ENCODE measurements around the gene KCNIP1.

DNA sequence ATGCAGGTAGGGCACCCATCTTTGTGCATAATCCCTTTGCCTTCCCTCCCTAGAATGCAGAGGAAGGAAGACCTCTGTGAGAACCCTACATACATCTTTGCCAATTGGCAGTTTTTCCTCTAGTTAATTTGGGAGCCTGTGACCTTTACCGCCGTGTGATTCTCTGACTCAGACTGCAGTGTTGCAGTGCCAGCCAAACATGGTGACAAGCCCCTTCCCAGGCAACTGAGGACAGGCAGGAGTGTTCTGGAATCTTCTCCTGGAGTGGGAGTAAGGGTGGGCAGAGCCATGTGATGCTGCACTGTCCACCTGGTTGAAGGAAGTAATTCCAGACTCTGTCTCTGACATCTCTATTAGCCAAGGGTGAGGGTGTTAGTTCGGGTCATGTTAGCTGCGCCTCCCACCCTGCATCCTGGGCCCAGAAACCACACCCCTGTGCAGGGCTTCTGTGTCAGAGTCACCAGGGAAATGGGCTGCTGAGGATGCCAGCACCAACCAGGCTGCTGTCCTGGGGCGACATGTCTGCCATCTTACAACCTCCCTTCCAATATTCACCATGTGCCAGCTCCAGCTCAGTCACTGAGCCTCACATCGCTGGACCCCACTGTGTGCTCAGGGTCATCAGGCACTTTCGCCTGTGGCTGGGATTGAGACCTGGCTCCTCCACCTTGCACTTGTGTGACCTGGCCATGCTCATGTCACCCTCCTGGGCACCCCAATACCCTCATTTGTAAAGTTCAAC lies 21.8 kb downstream of the KCNIP1 start:
- no peak for TF ChIP-seq SIN3A (IDR thresholded peaks at IDR 0.05; ENCODE audit: borderline replicate concordance, low read depth, low read length)
- TF ChIP-seq, protein P1, sequence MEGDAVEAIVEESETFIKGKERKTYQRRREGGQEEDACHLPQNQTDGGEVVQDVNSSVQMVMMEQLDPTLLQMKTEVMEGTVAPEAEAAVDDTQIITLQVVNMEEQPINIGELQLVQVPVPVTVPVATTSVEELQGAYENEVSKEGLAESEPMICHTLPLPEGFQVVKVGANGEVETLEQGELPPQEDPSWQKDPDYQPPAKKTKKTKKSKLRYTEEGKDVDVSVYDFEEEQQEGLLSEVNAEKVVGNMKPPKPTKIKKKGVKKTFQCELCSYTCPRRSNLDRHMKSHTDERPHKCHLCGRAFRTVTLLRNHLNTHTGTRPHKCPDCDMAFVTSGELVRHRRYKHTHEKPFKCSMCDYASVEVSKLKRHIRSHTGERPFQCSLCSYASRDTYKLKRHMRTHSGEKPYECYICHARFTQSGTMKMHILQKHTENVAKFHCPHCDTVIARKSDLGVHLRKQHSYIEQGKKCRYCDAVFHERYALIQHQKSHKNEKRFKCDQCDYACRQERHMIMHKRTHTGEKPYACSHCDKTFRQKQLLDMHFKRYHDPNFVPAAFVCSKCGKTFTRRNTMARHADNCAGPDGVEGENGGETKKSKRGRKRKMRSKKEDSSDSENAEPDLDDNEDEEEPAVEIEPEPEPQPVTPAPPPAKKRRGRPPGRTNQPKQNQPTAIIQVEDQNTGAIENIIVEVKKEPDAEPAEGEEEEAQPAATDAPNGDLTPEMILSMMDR (IDR thresholded peaks at IDR 0.05) = no peak
- no peak for TF ChIP-seq EP300 (IDR thresholded peaks at IDR 0.05; ENCODE audit: borderline replicate concordance in 1 of 2, low read depth in 1 of 2, low read length in 1 of 2)

Measured in SK-N-SH (cell line).